ENCODE data around the gene CCDC92. TPM values are rescaled to one million over a fixed set of nuclear protein-coding genes. Genes with fewer than 3 reads are reported as not detected.

The CCDC92 gene
- total and polyA plus RNA-seq, 2 of the 13 experiments (the other 11 are each of a cell fraction or from before 2014, with no cell fraction given) = 5.4 to 14.7 TPM

DNA sequence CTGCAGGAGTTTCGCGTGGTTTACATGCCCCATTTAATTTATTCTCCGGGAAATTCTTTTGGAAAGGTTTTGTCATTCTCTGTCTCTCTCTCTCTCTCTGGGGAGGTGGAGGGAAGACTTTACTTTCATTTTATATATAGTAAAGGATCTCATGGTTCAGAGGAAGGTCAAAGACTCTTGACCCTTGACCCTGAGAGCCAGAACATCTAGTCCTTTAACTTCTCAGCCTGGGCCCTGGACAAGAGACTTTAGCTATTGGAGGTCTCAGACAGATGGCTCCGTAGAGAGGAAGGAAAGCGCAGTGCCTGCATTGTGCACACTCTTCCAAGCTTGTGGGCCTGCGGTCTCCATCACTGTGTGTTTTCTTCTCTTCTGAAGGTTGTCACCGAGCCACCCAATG is 43.7 kb downstream of the CCDC92 start:
- no peaks in the 10 kb centered on the region for H3K36me3 ChIP-seq (replicated peaks in 1 of 2; ENCODE audit: control insufficient read depth in 1 of 2, insufficient read depth in 2 of 2, low read length in 2 of 2)
- no peak overlapping the region for H3K4me2 ChIP-seq (ENCODE audit: low read depth, low read length)
- no peak overlapping the region for H2AFZ ChIP-seq (ENCODE audit: low read length)
- intact Hi-C loops (cut with micrococcal nuclease; ENCODE audit: unreplicated experiment) = no loop called here
- 79% methylated on average over 6 of the region's 7 CpGs for WGBS (ENCODE audit: low lambda C conversion rate)
- POLR2A ChIA-PET = no interaction called here
- no peak overlapping the region for H3K4me3 ChIP-seq (replicated peaks in 1 of 3; ENCODE audit: insufficient read depth in 1 of 3, low read depth in 2 of 3, low read length in 3 of 3)
- FAIRE-seq (no peak), DNase-seq (ENCODE audit: low spot score) (no peak), ATAC-seq (no peak)
- H3K9ac ChIP-seq (ENCODE audit: insufficient read depth, low read depth, low read length) = no peak overlapping the region
- no peaks in the 10 kb centered on the region for H3K9me3 ChIP-seq (ENCODE audit: low read length)
- BruUV-seq (replicated peaks) = no TSS peak
- H3K79me2 ChIP-seq (ENCODE audit: insufficient read depth, low read length) = no peaks in the 10 kb centered on the region
- in situ Hi-C loops (cut with HindIII; ENCODE audit: extremely low pct_ligation_motif_present, low pct_unique_long_range_greater_than_20kb) = no loop called here
- no peak overlapping the region for H3K27ac ChIP-seq (ENCODE audit: extremely low read length, insufficient read depth, low read length)
- CTCF ChIA-PET (ENCODE audit: low intra/inter-chr PET ratio, low total read pairs) = no interaction called here
- peaks cover 0 to 19% of the 10 kb centered on the region in 2 experiments; a peak in 3 of 5 replicates for H3K27me3 ChIP-seq (ENCODE audit: control insufficient read depth in 1 of 2, insufficient read depth in 2 of 2, low read length in 2 of 2)
- no peaks in the 10 kb centered on the region for H4K20me1 ChIP-seq (ENCODE audit: insufficient read depth, low read length)
- no peaks in the 10 kb centered on the region for H3K4me1 ChIP-seq (ENCODE audit: insufficient read depth, low read length)
- TF ChIP-seq, protein P1, sequence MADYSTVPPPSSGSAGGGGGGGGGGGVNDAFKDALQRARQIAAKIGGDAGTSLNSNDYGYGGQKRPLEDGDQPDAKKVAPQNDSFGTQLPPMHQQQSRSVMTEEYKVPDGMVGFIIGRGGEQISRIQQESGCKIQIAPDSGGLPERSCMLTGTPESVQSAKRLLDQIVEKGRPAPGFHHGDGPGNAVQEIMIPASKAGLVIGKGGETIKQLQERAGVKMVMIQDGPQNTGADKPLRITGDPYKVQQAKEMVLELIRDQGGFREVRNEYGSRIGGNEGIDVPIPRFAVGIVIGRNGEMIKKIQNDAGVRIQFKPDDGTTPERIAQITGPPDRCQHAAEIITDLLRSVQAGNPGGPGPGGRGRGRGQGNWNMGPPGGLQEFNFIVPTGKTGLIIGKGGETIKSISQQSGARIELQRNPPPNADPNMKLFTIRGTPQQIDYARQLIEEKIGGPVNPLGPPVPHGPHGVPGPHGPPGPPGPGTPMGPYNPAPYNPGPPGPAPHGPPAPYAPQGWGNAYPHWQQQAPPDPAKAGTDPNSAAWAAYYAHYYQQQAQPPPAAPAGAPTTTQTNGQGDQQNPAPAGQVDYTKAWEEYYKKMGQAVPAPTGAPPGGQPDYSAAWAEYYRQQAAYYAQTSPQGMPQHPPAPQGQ (CRISPR knock-in tag; IDR thresholded peaks at IDR 0.05; ENCODE audit: borderline replicate concordance) = no peak
- no peak for TF ChIP-seq FOXC1 (CRISPR knock-in tag; IDR thresholded peaks at IDR 0.05; ENCODE audit: borderline replicate concordance)
- TF ChIP-seq, protein P2, sequence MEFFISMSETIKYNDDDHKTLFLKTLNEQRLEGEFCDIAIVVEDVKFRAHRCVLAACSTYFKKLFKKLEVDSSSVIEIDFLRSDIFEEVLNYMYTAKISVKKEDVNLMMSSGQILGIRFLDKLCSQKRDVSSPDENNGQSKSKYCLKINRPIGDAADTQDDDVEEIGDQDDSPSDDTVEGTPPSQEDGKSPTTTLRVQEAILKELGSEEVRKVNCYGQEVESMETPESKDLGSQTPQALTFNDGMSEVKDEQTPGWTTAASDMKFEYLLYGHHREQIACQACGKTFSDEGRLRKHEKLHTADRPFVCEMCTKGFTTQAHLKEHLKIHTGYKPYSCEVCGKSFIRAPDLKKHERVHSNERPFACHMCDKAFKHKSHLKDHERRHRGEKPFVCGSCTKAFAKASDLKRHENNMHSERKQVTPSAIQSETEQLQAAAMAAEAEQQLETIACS (CRISPR knock-in tag; IDR thresholded peaks at IDR 0.05) = no peak
- TF ChIP-seq TP53 (CRISPR knock-in tag; conservative IDR thresholded peaks at IDR 0.05) = no peak
- no peak for TF ChIP-seq NFIB (CRISPR knock-in tag; IDR thresholded peaks at IDR 0.05; ENCODE audit: borderline replicate concordance)
- TF ChIP-seq, protein P3, sequence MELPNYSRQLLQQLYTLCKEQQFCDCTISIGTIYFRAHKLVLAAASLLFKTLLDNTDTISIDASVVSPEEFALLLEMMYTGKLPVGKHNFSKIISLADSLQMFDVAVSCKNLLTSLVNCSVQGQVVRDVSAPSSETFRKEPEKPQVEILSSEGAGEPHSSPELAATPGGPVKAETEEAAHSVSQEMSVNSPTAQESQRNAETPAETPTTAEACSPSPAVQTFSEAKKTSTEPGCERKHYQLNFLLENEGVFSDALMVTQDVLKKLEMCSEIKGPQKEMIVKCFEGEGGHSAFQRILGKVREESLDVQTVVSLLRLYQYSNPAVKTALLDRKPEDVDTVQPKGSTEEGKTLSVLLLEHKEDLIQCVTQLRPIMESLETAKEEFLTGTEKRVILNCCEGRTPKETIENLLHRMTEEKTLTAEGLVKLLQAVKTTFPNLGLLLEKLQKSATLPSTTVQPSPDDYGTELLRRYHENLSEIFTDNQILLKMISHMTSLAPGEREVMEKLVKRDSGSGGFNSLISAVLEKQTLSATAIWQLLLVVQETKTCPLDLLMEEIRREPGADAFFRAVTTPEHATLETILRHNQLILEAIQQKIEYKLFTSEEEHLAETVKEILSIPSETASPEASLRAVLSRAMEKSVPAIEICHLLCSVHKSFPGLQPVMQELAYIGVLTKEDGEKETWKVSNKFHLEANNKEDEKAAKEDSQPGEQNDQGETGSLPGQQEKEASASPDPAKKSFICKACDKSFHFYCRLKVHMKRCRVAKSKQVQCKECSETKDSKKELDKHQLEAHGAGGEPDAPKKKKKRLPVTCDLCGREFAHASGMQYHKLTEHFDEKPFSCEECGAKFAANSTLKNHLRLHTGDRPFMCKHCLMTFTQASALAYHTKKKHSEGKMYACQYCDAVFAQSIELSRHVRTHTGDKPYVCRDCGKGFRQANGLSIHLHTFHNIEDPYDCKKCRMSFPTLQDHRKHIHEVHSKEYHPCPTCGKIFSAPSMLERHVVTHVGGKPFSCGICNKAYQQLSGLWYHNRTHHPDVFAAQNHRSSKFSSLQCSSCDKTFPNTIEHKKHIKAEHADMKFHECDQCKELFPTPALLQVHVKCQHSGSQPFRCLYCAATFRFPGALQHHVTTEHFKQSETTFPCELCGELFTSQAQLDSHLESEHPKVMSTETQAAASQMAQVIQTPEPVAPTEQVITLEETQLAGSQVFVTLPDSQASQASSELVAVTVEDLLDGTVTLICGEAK (IDR thresholded peaks at IDR 0.05) = no peak
- TF ChIP-seq, protein P3 (CRISPR knock-in tag; IDR thresholded peaks at IDR 0.05) = no peak

Data from HepG2 (cell line).